ENCODE results near the gene NFATC1. TPM values are rescaled to one million over a fixed set of nuclear protein-coding genes. Genes with fewer than 3 reads are reported as not detected.

The NFATC1 gene
- total RNA-seq, 4 donors from 2014 or later, result 7.1 to 74.7 (median 28.4) TPM

- peak in 1 of 2 donors; percentile 72 for ATAC-seq
- no peak for DNase-seq
- Histone ChIP-seq H3K9me3 (peaks cover 0 to 15% (median 4%) of the 10 kb centered on the region in 3 donors), H3K36me3 (no peaks in the 10 kb centered on the region), H3K4me1 (peaks cover 4 to 12% of the 10 kb centered on the region in 2 donors), H3K27ac (peak overlapping the region in 2 of 4 donors; percentile 46 to 47), H3K27me3 (peaks cover 0 to 3% (median 0%) of the 10 kb centered on the region in 3 donors), H3K4me3 (no peak overlapping the region)
- intact Hi-C loops (cut with DNase I; ENCODE audit: low total_unique reads) (no loop called here), in situ Hi-C loops (cut with MboI; ENCODE audit: low sequenced_read_pairs in 4 of 4) (no loop called here)
- no peak for TF ChIP-seq POLR2A (IDR thresholded peaks at IDR 0.05)
- TF ChIP-seq CTCF (IDR thresholded peaks at IDR 0.05 in 4 of 5, conservative IDR thresholded peaks at IDR 0.05 in 1 of 5), result peak in 1 of 5 experiments; percentile 9
Measured at GRCh38 chr18:79575891-79576685, 180.4 kb downstream of the NFATC1 start.

- no peak overlapping the region for H3K4me3 ChIP-seq
- peak overlapping the region in 2 of 4 donors; percentile 46 to 47 for H3K27ac ChIP-seq
- no peak for ATAC-seq
- intact Hi-C loops (cut with DNase I; ENCODE audit: low total_unique reads) (no loop called here), in situ Hi-C loops (cut with MboI; ENCODE audit: low sequenced_read_pairs in 4 of 4) (no loop called here)
- TF ChIP-seq POLR2A (IDR thresholded peaks at IDR 0.05), result no peak
- no peak for TF ChIP-seq CTCF (IDR thresholded peaks at IDR 0.05 in 4 of 5, conservative IDR thresholded peaks at IDR 0.05 in 1 of 5)
- peaks cover 0 to 15% (median 4%) of the 10 kb centered on the region in 3 donors for H3K9me3 ChIP-seq
- H3K27me3 ChIP-seq, result peaks cover 0 to 3% (median 0%) of the 10 kb centered on the region in 3 donors
- DNase-seq, result no peak
- H3K4me1 ChIP-seq, result peaks cover 4 to 11% of the 10 kb centered on the region in 2 donors
- no peaks in the 10 kb centered on the region for H3K36me3 ChIP-seq
Measured at GRCh38 chr18:79576686-79577351, 181.1 kb downstream of the NFATC1 start.

GRCh38 chr18:79577451-79578395, 182.0 kb downstream of the NFATC1 start:
- DNase-seq (no peak), ATAC-seq (no peak)
- intact Hi-C loops (cut with DNase I; ENCODE audit: low total_unique reads), result no loop called here
- in situ Hi-C loops (cut with MboI; ENCODE audit: low sequenced_read_pairs in 4 of 4), result no loop called here
- H3K27me3 ChIP-seq, result peaks cover 0 to 3% (median 0%) of the 10 kb centered on the region in 3 donors
- peaks cover 0 to 11% (median 3%) of the 10 kb centered on the region in 3 donors for H3K9me3 ChIP-seq
- no peak overlapping the region for H3K27ac ChIP-seq
- H3K4me3 ChIP-seq, result no peak overlapping the region
- no peaks in the 10 kb centered on the region for H3K36me3 ChIP-seq
- TF ChIP-seq POLR2A (IDR thresholded peaks at IDR 0.05) (no peak), CTCF (IDR thresholded peaks at IDR 0.05 in 4 of 5, conservative IDR thresholded peaks at IDR 0.05 in 1 of 5) (no peak)
- H3K4me1 ChIP-seq, result peaks cover 4 to 11% of the 10 kb centered on the region in 2 donors

- Histone ChIP-seq H3K27ac (no peak overlapping the region), H3K4me1 (peaks cover 4 to 11% of the 10 kb centered on the region in 2 donors)
Measured at GRCh38 chr18:79578396-79579260, 182.9 kb downstream of the NFATC1 start.

More at GRCh38 chr18:79578396-79579260, 182.9 kb downstream of the NFATC1 start:
- ATAC-seq, result no peak
- no peaks in the 10 kb centered on the region for H3K36me3 ChIP-seq
- intact Hi-C loops (cut with DNase I; ENCODE audit: low total_unique reads), result no loop called here
- peaks cover 0 to 2% (median 0%) of the 10 kb centered on the region in 3 donors for H3K9me3 ChIP-seq
- TF ChIP-seq CTCF (IDR thresholded peaks at IDR 0.05 in 4 of 5, conservative IDR thresholded peaks at IDR 0.05 in 1 of 5), result no peak
- TF ChIP-seq POLR2A (IDR thresholded peaks at IDR 0.05), result no peak
- H3K4me3 ChIP-seq, result no peak overlapping the region
- H3K27me3 ChIP-seq, result peaks cover 0 to 3% (median 0%) of the 10 kb centered on the region in 3 donors
- DNase-seq, result no peak
- in situ Hi-C loops (cut with MboI; ENCODE audit: low sequenced_read_pairs in 4 of 4), result no loop called here
